Progenitor cell of endocrine pancreas (in vitro differentiated cells): ENCODE measurements around the gene SOS1. TPM values are rescaled to one million over a fixed set of nuclear protein-coding genes. Genes with fewer than 3 reads are reported as not detected.

ENCODE experiments used
- DNase-seq: peaks from one replicate; pipeline ENCODE4 v3.0.0; 2021; ENCODE audit warnings: low spot score; ENCODE audit not compliant: unreplicated experiment
- H3K27ac Mint-ChIP-seq: 2 replicates; pipeline ENCODE4 v1.8.0; 2021; ENCODE audit warnings: mild to moderate bottlenecking, moderate library complexity, mixed read lengths
- H3K27me3 Mint-ChIP-seq: 2 replicates; pipeline ENCODE4 v1.8.0; 2021; ENCODE audit warnings: mixed read lengths
- H3K36me3 Mint-ChIP-seq: 2 replicates; pipeline ENCODE4 v1.8.0; 2022; ENCODE audit warnings: mixed read lengths; ENCODE audit not compliant: insufficient read depth
- H3K4me1 Mint-ChIP-seq: 2 replicates; pipeline ENCODE4 v1.8.0; 2021; ENCODE audit warnings: low read depth, mixed read lengths
- H3K4me3 Mint-ChIP-seq: 2 replicates; pipeline ENCODE4 v1.8.0; 2021; ENCODE audit warnings: low read depth, mild to moderate bottlenecking, moderate library complexity, mixed read lengths
- H3K9me3 Mint-ChIP-seq: 2 replicates; pipeline ENCODE4 v1.8.0; 2021; ENCODE audit warnings: low read depth, mixed read lengths
- total RNA-seq: library from RNA; stranded (reverse); gene quantifications from 2 replicates; pipeline ENCODE4 v1.2.1, GENCODE V29; 2021
- TF ChIP-seq, protein P1 (sequence below): fragments of 200-600 bp; sonication (generic); IDR thresholded peaks from one replicate; pipeline ENCODE4 v1.5.0; 2021; ENCODE audit warnings: antibody characterized with exemption, mild to moderate bottlenecking; ENCODE audit not compliant: unreplicated experiment

Gene SOS1
- total RNA-seq, 1 donor from 2014 or later = 77.0 TPM

DNA sequence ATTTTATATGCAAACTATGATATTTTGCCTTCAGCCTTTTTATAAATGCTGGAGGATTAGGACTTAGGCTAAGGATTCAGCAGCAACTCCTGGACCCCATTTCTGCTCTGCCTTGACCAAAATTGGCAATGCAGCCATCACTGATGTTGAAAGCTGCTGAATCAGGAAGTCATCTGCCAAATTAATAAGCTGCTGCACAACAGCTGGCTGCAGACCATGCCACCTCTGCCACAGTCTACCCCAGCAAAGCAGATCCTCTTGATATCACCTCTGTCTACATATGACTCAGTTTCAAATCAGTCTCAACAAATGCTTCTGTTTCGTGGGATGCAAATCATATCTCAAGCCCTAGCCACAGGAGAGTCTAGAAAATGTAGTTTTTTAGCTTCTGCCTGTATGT lies 7.1 kb upstream of the SOS1 start:
- no peak for DNase-seq
- Mint-ChIP-seq H3K4me1 (peaks cover 13% of the 10 kb centered on the region), H3K4me3 (no peak overlapping the region), H3K27me3 (no peaks in the 10 kb centered on the region), H3K36me3 (no peaks in the 10 kb centered on the region), H3K27ac (no peak overlapping the region), H3K9me3 (no peaks in the 10 kb centered on the region)
- TF ChIP-seq, protein P1, sequence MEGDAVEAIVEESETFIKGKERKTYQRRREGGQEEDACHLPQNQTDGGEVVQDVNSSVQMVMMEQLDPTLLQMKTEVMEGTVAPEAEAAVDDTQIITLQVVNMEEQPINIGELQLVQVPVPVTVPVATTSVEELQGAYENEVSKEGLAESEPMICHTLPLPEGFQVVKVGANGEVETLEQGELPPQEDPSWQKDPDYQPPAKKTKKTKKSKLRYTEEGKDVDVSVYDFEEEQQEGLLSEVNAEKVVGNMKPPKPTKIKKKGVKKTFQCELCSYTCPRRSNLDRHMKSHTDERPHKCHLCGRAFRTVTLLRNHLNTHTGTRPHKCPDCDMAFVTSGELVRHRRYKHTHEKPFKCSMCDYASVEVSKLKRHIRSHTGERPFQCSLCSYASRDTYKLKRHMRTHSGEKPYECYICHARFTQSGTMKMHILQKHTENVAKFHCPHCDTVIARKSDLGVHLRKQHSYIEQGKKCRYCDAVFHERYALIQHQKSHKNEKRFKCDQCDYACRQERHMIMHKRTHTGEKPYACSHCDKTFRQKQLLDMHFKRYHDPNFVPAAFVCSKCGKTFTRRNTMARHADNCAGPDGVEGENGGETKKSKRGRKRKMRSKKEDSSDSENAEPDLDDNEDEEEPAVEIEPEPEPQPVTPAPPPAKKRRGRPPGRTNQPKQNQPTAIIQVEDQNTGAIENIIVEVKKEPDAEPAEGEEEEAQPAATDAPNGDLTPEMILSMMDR = no peak

DNA sequence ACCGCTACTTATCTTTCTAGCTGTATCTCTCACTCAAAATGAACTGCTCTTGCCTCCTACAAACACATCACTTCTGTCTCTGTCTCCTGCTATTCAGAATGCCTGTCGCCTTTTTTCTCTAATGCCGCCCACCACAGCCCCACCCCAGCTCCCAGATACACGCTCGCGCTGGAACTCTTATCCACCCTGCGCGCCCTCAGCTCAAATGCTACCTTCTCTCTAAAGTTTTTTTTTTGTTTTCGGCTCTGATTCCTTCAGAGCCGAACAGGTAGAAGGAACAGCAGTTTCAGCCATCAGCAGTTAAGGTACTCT lies 3.9 kb upstream of the SOS1 start:
- no peaks in the 10 kb centered on the region for H3K27me3 Mint-ChIP-seq
- no peaks in the 10 kb centered on the region for H3K36me3 Mint-ChIP-seq
- H3K4me1 Mint-ChIP-seq = peaks cover 22% of the 10 kb centered on the region
- H3K9me3 Mint-ChIP-seq = no peaks in the 10 kb centered on the region
- DNase-seq = peak; percentile 15
- H3K4me3 Mint-ChIP-seq = peak overlapping the region; percentile 82
- H3K27ac Mint-ChIP-seq = peak overlapping the region; percentile 94
- TF ChIP-seq, protein P1 = no peak

DNA sequence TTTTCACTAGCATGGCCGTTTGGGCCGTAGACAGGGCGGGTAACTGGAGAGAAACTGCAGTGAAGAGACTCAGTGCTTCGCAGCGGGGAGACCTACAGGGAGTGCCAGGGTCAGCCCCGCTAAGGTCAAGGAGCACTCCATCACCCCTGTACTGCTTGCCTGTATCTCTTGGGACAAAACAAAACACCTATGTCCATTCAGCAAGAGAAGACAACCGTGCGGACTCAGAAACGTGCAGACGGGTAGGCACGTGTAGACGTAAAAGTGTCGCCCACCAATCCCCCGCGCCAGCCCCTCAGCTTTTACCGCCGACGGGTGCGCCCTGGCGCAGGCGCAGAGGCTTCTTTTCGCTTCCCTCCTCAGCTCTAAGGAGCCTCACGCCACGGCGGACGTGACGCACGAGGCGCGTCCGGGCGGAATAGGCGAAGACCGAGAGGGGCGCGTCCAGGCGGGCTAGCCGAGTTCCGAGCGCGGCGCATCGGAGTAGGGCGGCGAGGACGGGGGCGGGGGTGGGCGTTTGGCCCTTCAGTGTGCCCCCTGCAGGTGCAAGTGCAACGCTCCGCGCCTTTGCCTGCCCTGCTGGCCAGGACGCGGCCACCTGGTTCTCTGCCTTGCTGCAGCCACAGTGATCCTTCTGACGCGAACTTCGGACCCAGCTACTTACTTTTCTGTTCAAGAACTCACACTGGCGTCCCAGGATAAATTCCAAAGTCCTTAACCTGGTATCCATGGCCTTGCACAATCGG lies 3.3 kb upstream of the SOS1 start:
- no peaks in the 10 kb centered on the region for H3K27me3 Mint-ChIP-seq
- H3K36me3 Mint-ChIP-seq = no peaks in the 10 kb centered on the region
- peak overlapping the region; percentile 82 for H3K4me3 Mint-ChIP-seq
- peaks cover 25% of the 10 kb centered on the region for H3K4me1 Mint-ChIP-seq
- DNase-seq = peak; percentile 97
- TF ChIP-seq, protein P1 = peak; percentile 88
- H3K9me3 Mint-ChIP-seq = no peaks in the 10 kb centered on the region
- peak overlapping the region; percentile 99 for H3K27ac Mint-ChIP-seq

DNA sequence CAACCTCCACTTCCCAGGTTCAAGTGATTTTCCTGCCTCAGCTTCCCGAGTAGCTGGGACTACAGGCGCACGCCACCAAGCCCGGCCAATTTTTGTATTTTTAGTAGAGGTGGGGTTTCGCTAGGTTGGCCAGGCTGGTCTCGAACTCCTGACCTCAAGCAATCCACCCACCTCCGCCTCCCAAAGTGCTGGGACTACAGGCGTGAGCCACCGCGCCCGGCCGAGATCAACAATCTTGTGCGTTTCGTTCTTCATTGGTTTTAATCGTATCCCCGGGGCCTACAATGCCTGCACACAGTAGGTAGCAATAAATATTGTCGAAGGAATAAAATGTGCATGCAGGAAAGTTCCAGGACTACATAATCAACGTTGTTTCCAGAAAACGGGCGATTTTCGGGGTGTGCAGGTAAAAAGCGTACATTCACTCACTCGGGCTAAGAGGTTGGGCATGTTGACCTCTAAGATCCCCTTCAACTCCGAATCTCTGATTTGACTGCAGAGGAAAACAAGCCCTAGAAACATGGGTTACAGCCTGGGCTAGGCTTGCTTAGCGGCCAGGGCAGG lies 2.7 kb upstream of the SOS1 start:
- Mint-ChIP-seq H3K4me3 (peak overlapping the region; percentile 82), H3K9me3 (no peaks in the 10 kb centered on the region), H3K36me3 (no peaks in the 10 kb centered on the region), H3K27me3 (no peaks in the 10 kb centered on the region), H3K4me1 (peaks cover 31% of the 10 kb centered on the region), H3K27ac (peak overlapping the region; percentile 99)
- no peak for DNase-seq
- TF ChIP-seq, protein P1 = no peak

DNA sequence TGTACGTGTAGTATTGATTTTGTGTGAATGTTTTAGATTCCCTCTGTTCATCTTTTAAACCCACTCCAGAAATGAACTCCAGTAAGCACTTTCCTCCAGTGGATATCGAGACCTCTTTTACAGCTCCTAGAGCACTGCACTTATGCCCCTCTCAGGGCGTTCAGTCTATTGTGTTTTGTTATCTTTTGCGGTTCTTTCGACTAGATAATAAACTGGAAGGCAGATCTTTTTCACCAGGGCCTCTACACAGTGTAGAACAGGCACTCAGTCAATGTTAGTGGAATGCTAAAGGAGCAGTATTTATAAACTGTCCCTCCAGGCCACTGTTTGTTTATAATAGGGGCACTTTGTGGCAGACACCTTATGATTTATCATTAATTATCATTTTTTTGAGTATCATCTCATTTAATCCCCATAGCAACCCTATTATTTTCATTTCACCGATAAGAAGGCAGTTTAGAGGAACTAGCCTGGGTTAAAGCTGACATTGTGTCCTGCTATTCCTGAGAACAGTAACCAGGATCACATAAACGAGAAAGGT lies 742 bp upstream of the SOS1 start:
- H3K27me3 Mint-ChIP-seq = no peaks in the 10 kb centered on the region
- H3K4me1 Mint-ChIP-seq = peaks cover 45% of the 10 kb centered on the region
- no peak for DNase-seq

More for the DNA sequence above, 742 bp upstream of the SOS1 start:
- Mint-ChIP-seq H3K27ac (peak overlapping the region; percentile 99), H3K9me3 (no peaks in the 10 kb centered on the region), H3K4me3 (peak overlapping the region; percentile 70), H3K36me3 (peaks cover 5% of the 10 kb centered on the region)
- TF ChIP-seq, protein P1 = no peak
